ENCODE results near the gene AUTS2. TPM values are rescaled to one million over a fixed set of nuclear protein-coding genes. Genes with fewer than 3 reads are reported as not detected.

The AUTS2 gene
- total RNA-seq, 1 experiment from 2014 or later: 50.0 TPM

- CTCF ChIA-PET: no interaction called here
- Mint-ChIP-seq H3K4me1 (peaks cover 5% of the 10 kb centered on the region), H3K4me3 (no peak overlapping the region), H3K9me3 (no peaks in the 10 kb centered on the region), H3K36me3 (no peaks in the 10 kb centered on the region), H3K27ac (no peak overlapping the region), H3K27me3 (ENCODE audit: low read depth) (peaks cover 2% of the 10 kb centered on the region; the same call in 1 of the 2 replicates)
- TF ChIP-seq ETV6 (CRISPR knock-in tag; IDR thresholded peaks at IDR 0.05) (no peak), ZNF512 (CRISPR knock-in tag; IDR thresholded peaks at IDR 0.05; ENCODE audit: borderline replicate concordance) (no peak)
- ATAC-seq (no peak), DNase-seq (ENCODE audit: low spot score) (no peak)
- POLR2A ChIA-PET: no interaction called here
Observed at GRCh38 chr7:69941077-69941651, 342.9 kb downstream of the AUTS2 start.

- no peaks in the 10 kb centered on the region for H3K36me3 Mint-ChIP-seq
- no peak for ATAC-seq
- no peak overlapping the region for H3K27ac Mint-ChIP-seq
- H3K27me3 Mint-ChIP-seq (ENCODE audit: low read depth): peaks cover 2% of the 10 kb centered on the region; the same call in 1 of the 2 replicates
- H3K4me3 Mint-ChIP-seq: no peak overlapping the region
- no peak for DNase-seq (ENCODE audit: low spot score)
- peaks cover 5% of the 10 kb centered on the region for H3K4me1 Mint-ChIP-seq
- CTCF ChIA-PET: no interaction called here
- POLR2A ChIA-PET: no interaction called here
- TF ChIP-seq FOXP4 (CRISPR knock-in tag; IDR thresholded peaks at IDR 0.05) (no peak), AR (CRISPR knock-in tag; IDR thresholded peaks at IDR 0.05) (no peak), ZMAT4 (CRISPR knock-in tag; IDR thresholded peaks at IDR 0.05) (no peak), KAT7 (CRISPR knock-in tag; IDR thresholded peaks at IDR 0.05; ENCODE audit: borderline replicate concordance) (no peak), TP53 (CRISPR knock-in tag; IDR thresholded peaks at IDR 0.05) (no peak), SOX15 (CRISPR knock-in tag; IDR thresholded peaks at IDR 0.05) (no peak), ELF4 (CRISPR knock-in tag; IDR thresholded peaks at IDR 0.05; ENCODE audit: low read depth) (no peak), ETV6 (CRISPR knock-in tag; IDR thresholded peaks at IDR 0.05) (no peak), CREM (CRISPR knock-in tag; IDR thresholded peaks at IDR 0.05) (no peak), ZBTB21 (CRISPR knock-in tag; IDR thresholded peaks at IDR 0.05; ENCODE audit: borderline replicate concordance) (no peak)
- no peaks in the 10 kb centered on the region for H3K9me3 Mint-ChIP-seq
Observed at GRCh38 chr7:69942573-69942972, 344.3 kb downstream of the AUTS2 start.

GRCh38 chr7:69946901-69947300 lies 348.6 kb downstream of the AUTS2 start:
- H3K27ac Mint-ChIP-seq: no peak overlapping the region
- no peak for ATAC-seq
- H3K9me3 Mint-ChIP-seq: no peaks in the 10 kb centered on the region
- no peaks in the 10 kb centered on the region for H3K27me3 Mint-ChIP-seq (ENCODE audit: low read depth)
- CTCF ChIA-PET: no interaction called here
- DNase-seq (ENCODE audit: low spot score): no peak
- no peak overlapping the region for H3K4me3 Mint-ChIP-seq
- H3K4me1 Mint-ChIP-seq: peaks cover 5% of the 10 kb centered on the region
- POLR2A ChIA-PET: no interaction called here
- H3K36me3 Mint-ChIP-seq: no peaks in the 10 kb centered on the region
- no peak for TF ChIP-seq PREB (CRISPR knock-in tag; IDR thresholded peaks at IDR 0.05; ENCODE audit: borderline replicate concordance)
- no peak for TF ChIP-seq MAX (CRISPR knock-in tag; IDR thresholded peaks at IDR 0.05)
- no peak for TF ChIP-seq ZBTB43 (CRISPR knock-in tag; IDR thresholded peaks at IDR 0.05)
- no peak for TF ChIP-seq GRHL2 (CRISPR knock-in tag; IDR thresholded peaks at IDR 0.05; ENCODE audit: insufficient replicate concordance, severe bottlenecking)
- no peak for TF ChIP-seq ATF6 (CRISPR knock-in tag; IDR thresholded peaks at IDR 0.05)
